HepG2 (cell line): ENCODE measurements around the gene BCAM. TPM values are rescaled to one million over a fixed set of nuclear protein-coding genes. Genes with fewer than 3 reads are reported as not detected.

Experiments
- ATRX ChIP-seq: sonication (generic); formaldehyde crosslinking; IDR thresholded peaks from 2 replicates; pipeline ENCODE4 v1.4.0; 2020; ENCODE audit warnings: missing genetic modification reagents, borderline replicate concordance
- CEBPZ ChIP-seq: IDR thresholded peaks from 2 replicates; pipeline ENCODE4 v1.6.1; 2012; ENCODE audit warnings: low read length, improper control_type of control experiment
- EEA1 ChIP-seq: sonication (generic); formaldehyde crosslinking; IDR thresholded peaks from 2 replicates; pipeline ENCODE4 v1.5.1; 2020; ENCODE audit warnings: mild to moderate bottlenecking, missing genetic modification reagents, borderline replicate concordance
- ELF3 ChIP-seq: IDR thresholded peaks from 2 replicates; pipeline ENCODE4 v1.6.1; 2016; ENCODE audit warnings: missing genetic modification reagents, missing compliant biosample characterization
- HOXD1 ChIP-seq: sonication (generic); formaldehyde crosslinking; IDR thresholded peaks from 2 replicates; pipeline ENCODE4 v1.5.0; 2020; ENCODE audit warnings: missing genetic modification reagents
- JARID2 ChIP-seq: sonication (generic); formaldehyde crosslinking; IDR thresholded peaks from 2 replicates; pipeline ENCODE4 v1.8.1; 2023; ENCODE audit warnings: missing genetic modification reagents, inconsistent platforms; ENCODE audit not compliant: insufficient replicate concordance
- MED1 ChIP-seq: sonication (generic); formaldehyde crosslinking; IDR thresholded peaks from 2 replicates; pipeline ENCODE4 v1.4.0; 2020; ENCODE audit warnings: missing genetic modification reagents
- PAXIP1 ChIP-seq: sonication (generic); formaldehyde crosslinking; conservative IDR thresholded peaks from 2 replicates; pipeline ENCODE4 v1.4.0; 2020; ENCODE audit warnings: mild to moderate bottlenecking, missing genetic modification reagents, moderate library complexity
- SKI ChIP-seq: fragments of 450-650 bp; IDR thresholded peaks from one replicate; pipeline ENCODE4 v1.6.1; 2018; ENCODE audit warnings: mild to moderate bottlenecking; ENCODE audit not compliant: partially characterized antibody
- SMAD9 ChIP-seq: sonication (generic); formaldehyde crosslinking; IDR thresholded peaks from 2 replicates; pipeline ENCODE4 v1.5.1; 2020; ENCODE audit warnings: mild to moderate bottlenecking, missing genetic modification reagents
- TEAD3 ChIP-seq: optimal IDR thresholded peaks from 2 replicates; pipeline ENCODE3; 2016; ENCODE audit warnings: borderline replicate concordance
- TFDP1 ChIP-seq: IDR thresholded peaks from 2 replicates; pipeline ENCODE4 v1.6.1; 2016; ENCODE audit warnings: missing compliant biosample characterization, missing genetic modification reagents, borderline replicate concordance
- ZBTB4 ChIP-seq: sonication (generic); formaldehyde crosslinking; IDR thresholded peaks from 2 replicates; pipeline ENCODE4 v1.4.0; 2020; ENCODE audit warnings: missing genetic modification reagents, mild to moderate bottlenecking, borderline replicate concordance
- ZXDC ChIP-seq: sonication (generic); formaldehyde crosslinking; IDR thresholded peaks from 2 replicates; pipeline ENCODE4 v1.5.0; 2020; ENCODE audit warnings: mild to moderate bottlenecking, missing genetic modification reagents
- polyA plus RNA-seq, 8 experiments: library from polyadenylated mRNA; depleted of rRNA in 3 of 8; stranded (reverse) in 7 of 8; unstranded in 1 of 8; fragments of >200 nt; fragmentation: Illumina TruSeq in 4 of 8; extraction: Trizol in 4 of 8; gene quantifications; 2 replicates each; pipeline versions ENCODE4 v1.2.1 to v1.2.3, GENCODE V29; 2011 to 2016; ENCODE audit warnings: low read depth in 4 of 8, missing spikeins in 1 of 8, mixed read lengths in 1 of 8; ENCODE audit not compliant: insufficient read depth in 1 of 8
- total RNA-seq, 5 experiments: library from RNA; depleted of rRNA; stranded (reverse); fragments of >200 nt; fragmentation: Illumina TruSeq; extraction: Trizol; gene quantifications; 2 replicates each; pipeline ENCODE4 v1.2.3, GENCODE V29; 2016; ENCODE audit warnings: low read depth in 1 of 5

The BCAM gene
- total and polyA plus RNA-seq, 2 of the 13 experiments (the other 11 are each of a cell fraction or from before 2014, with no cell fraction given), result 51.2 to 62.7 TPM

GRCh38 chr19:44807162-44807561, 1.7 kb upstream of the BCAM start (continued):
- TF ChIP-seq ZXDC (CRISPR knock-in tag) (no peak), EEA1 (no peak), CEBPZ (no peak), MED1 (CRISPR knock-in tag) (no peak; the same call in 1 of the 2 replicates), SMAD9 (CRISPR knock-in tag) (no peak), JARID2 (CRISPR knock-in tag) (no peak), TEAD3 (peak; percentile 87), ATRX (CRISPR knock-in tag) (no peak), PAXIP1 (CRISPR knock-in tag) (0 out of 2 replicates have a peak, but pooled peaks have one; percentile 23), SKI (peak; percentile 79), TFDP1 (CRISPR knock-in tag) (peak; percentile 23; the same call in 1 of the 2 replicates), ZBTB4 (CRISPR knock-in tag) (no peak), ELF3 (peak; percentile 30; the same call in 1 of the 2 replicates), HOXD1 (CRISPR knock-in tag) (0 out of 2 replicates have a peak, but pooled peaks have one; percentile 15)
